ENCODE measurements around the gene TNFRSF8.

The TNFRSF8 gene

GRCh38 chr1:12142891-12143630, 80.0 kb downstream of the TNFRSF8 start:
- no peak for DNase-seq (ENCODE audit: low read depth)

- peak; percentile 98 for DNase-seq (ENCODE audit: low read depth)
Measured at GRCh38 chr1:12143631-12144155, 80.6 kb downstream of the TNFRSF8 start.

GRCh38 chr1:12144236-12144635, 81.1 kb downstream of the TNFRSF8 start:
- no peak for DNase-seq (ENCODE audit: low read depth)

- no peak for DNase-seq (ENCODE audit: low read depth)
Measured at GRCh38 chr1:12144969-12145368, 81.9 kb downstream of the TNFRSF8 start.

- no peak for DNase-seq (ENCODE audit: low read depth)
Measured at GRCh38 chr1:12145616-12146342, 82.7 kb downstream of the TNFRSF8 start.

- no peak for DNase-seq (ENCODE audit: low read depth)
Measured at GRCh38 chr1:12146343-12147112, 83.4 kb downstream of the TNFRSF8 start.

- no peak for DNase-seq (ENCODE audit: low read depth)
Measured at GRCh38 chr1:12147201-12147701, 84.1 kb downstream of the TNFRSF8 start.

GRCh38 chr1:12148160-12148957, 85.3 kb downstream of the TNFRSF8 start:
- DNase-seq (ENCODE audit: low read depth): no peak

GRCh38 chr1:12148958-12149790, 86.1 kb downstream of the TNFRSF8 start:
- no peak for DNase-seq (ENCODE audit: low read depth)

GRCh38 chr1:12149791-12150175, 86.7 kb downstream of the TNFRSF8 start:
- DNase-seq (ENCODE audit: low read depth): no peak

- DNase-seq (ENCODE audit: low read depth): no peak
Measured at GRCh38 chr1:12150456-12151200, 87.5 kb downstream of the TNFRSF8 start.

GRCh38 chr1:12151465-12151864, 88.4 kb downstream of the TNFRSF8 start:
- DNase-seq (ENCODE audit: low read depth): no peak

GRCh38 chr1:12152113-12152891, 89.2 kb downstream of the TNFRSF8 start:
- no peak for DNase-seq (ENCODE audit: low read depth)

GRCh38 chr1:12153181-12153785, 90.2 kb downstream of the TNFRSF8 start:
- peak; percentile 90 for DNase-seq (ENCODE audit: low read depth)

GRCh38 chr1:12155328-12155727, 92.2 kb downstream of the TNFRSF8 start:
- DNase-seq (ENCODE audit: low read depth): no peak

- no peak for DNase-seq (ENCODE audit: low read depth)
Measured at GRCh38 chr1:12157366-12158231, 94.5 kb downstream of the TNFRSF8 start.

GRCh38 chr1:12158357-12159092, 95.4 kb downstream of the TNFRSF8 start:
- DNase-seq (ENCODE audit: low read depth): no peak

All from stromal cell of bone marrow (primary cell).